Progenitor cell of endocrine pancreas (in vitro differentiated cells): ENCODE measurements around the gene PHOX2B. TPM values are rescaled to one million over a fixed set of nuclear protein-coding genes. Genes with fewer than 3 reads are reported as not detected.

ENCODE experiments used
- DNase-seq: peaks from one replicate; pipeline ENCODE4 v3.0.0; 2021; ENCODE audit warnings: low spot score; ENCODE audit not compliant: unreplicated experiment
- H3K27ac Mint-ChIP-seq: 2 replicates; pipeline ENCODE4 v1.8.0; 2021; ENCODE audit warnings: mild to moderate bottlenecking, moderate library complexity, mixed read lengths
- H3K27me3 Mint-ChIP-seq: 2 replicates; pipeline ENCODE4 v1.8.0; 2021; ENCODE audit warnings: mixed read lengths
- H3K36me3 Mint-ChIP-seq: 2 replicates; pipeline ENCODE4 v1.8.0; 2022; ENCODE audit warnings: mixed read lengths; ENCODE audit not compliant: insufficient read depth
- H3K4me1 Mint-ChIP-seq: 2 replicates; pipeline ENCODE4 v1.8.0; 2021; ENCODE audit warnings: low read depth, mixed read lengths
- H3K4me3 Mint-ChIP-seq: 2 replicates; pipeline ENCODE4 v1.8.0; 2021; ENCODE audit warnings: low read depth, mild to moderate bottlenecking, moderate library complexity, mixed read lengths
- H3K9me3 Mint-ChIP-seq: 2 replicates; pipeline ENCODE4 v1.8.0; 2021; ENCODE audit warnings: low read depth, mixed read lengths
- total RNA-seq: library from RNA; stranded (reverse); gene quantifications from 2 replicates; pipeline ENCODE4 v1.2.1, GENCODE V29; 2021
- TF ChIP-seq, protein P1 (sequence below): fragments of 200-600 bp; sonication (generic); IDR thresholded peaks from one replicate; pipeline ENCODE4 v1.5.0; 2021; ENCODE audit warnings: antibody characterized with exemption, mild to moderate bottlenecking; ENCODE audit not compliant: unreplicated experiment

Gene PHOX2B
- total RNA-seq, 1 donor from 2014 or later: not detected

DNA sequence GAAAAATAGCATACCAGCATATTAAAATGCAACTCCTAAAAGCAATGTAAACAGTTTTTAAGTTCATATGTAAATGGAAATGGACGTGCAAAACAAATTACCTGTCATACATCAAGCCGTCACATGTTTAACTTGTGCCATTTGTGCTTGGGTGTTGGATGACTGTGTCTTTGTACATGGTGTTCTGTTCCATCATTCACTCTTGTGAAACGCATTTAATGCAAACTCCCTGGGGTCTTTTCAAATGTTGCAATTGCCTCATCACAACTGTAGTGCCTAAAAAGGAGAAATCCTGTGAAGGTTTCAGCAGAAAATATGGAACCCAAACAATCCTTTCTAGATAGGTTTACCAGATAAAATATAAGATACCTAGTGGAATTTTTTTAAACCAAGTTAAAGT is 52.4 kb downstream of the PHOX2B start:
- no peaks in the 10 kb centered on the region for H3K4me1 Mint-ChIP-seq

More for the DNA sequence above, 52.4 kb downstream of the PHOX2B start:
- H3K27me3 Mint-ChIP-seq: peaks cover 26% of the 10 kb centered on the region
- TF ChIP-seq, protein P1, sequence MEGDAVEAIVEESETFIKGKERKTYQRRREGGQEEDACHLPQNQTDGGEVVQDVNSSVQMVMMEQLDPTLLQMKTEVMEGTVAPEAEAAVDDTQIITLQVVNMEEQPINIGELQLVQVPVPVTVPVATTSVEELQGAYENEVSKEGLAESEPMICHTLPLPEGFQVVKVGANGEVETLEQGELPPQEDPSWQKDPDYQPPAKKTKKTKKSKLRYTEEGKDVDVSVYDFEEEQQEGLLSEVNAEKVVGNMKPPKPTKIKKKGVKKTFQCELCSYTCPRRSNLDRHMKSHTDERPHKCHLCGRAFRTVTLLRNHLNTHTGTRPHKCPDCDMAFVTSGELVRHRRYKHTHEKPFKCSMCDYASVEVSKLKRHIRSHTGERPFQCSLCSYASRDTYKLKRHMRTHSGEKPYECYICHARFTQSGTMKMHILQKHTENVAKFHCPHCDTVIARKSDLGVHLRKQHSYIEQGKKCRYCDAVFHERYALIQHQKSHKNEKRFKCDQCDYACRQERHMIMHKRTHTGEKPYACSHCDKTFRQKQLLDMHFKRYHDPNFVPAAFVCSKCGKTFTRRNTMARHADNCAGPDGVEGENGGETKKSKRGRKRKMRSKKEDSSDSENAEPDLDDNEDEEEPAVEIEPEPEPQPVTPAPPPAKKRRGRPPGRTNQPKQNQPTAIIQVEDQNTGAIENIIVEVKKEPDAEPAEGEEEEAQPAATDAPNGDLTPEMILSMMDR: no peak
- no peaks in the 10 kb centered on the region for H3K36me3 Mint-ChIP-seq
- no peak overlapping the region for H3K27ac Mint-ChIP-seq
- H3K4me3 Mint-ChIP-seq: no peak overlapping the region
- DNase-seq: no peak
- H3K9me3 Mint-ChIP-seq: no peaks in the 10 kb centered on the region

Other genes starting within 250 kb of the PHOX2B start
- gene LIMCH1, start 210.6 kb downstream of the PHOX2B start, total RNA-seq: 12.7 and 19.4 TPM in 2 replicates
- 63.7 and 65.9 TPM in 2 replicates for gene TMEM33, start 186.7 kb upstream of the PHOX2B start, total RNA-seq
- gene DCAF4L1, start 233.0 kb upstream of the PHOX2B start, total RNA-seq: 0.17 and 0.20 TPM in 2 replicates
- 67.3 and 67.9 TPM in 2 replicates for gene SLC30A9, start 241.8 kb upstream of the PHOX2B start, total RNA-seq